ENCODE results near the gene ANOS1. TPM values are rescaled to one million over a fixed set of nuclear protein-coding genes. Genes with fewer than 3 reads are reported as not detected.
"Not testable (repeated sequence)": the region's sequence is repeated elsewhere in the genome, so short reads cannot be mapped to it uniquely, and the experiment has no call there.

The ANOS1 gene
- total RNA-seq: 0.08 TPM in 2 replicates
- long read RNA-seq: 0 reads

- peaks cover 41% of the 10 kb centered on the region for H3K27me3 Mint-ChIP-seq (ENCODE audit: unreplicated experiment)
- no peak within 1 kb of the TSS for H3K27ac Mint-ChIP-seq (ENCODE audit: unreplicated experiment)
Observed at GRCh38 chrX:8731559-8732395, at the start of gene ANOS1. TSS of gene ANOS1 (minus strand) at chrX:8732137. CDS start at chrX:8732036, 101 bp downstream.

GRCh38 chrX:8773117-8773516 lies 41.2 kb upstream of the ANOS1 start:
- H3K27me3 Mint-ChIP-seq (ENCODE audit: unreplicated experiment): peaks cover 16% of the 10 kb centered on the region
- H3K4me1 Mint-ChIP-seq (ENCODE audit: unreplicated experiment): no peaks in the 10 kb centered on the region
- no peaks in the 10 kb centered on the region for H3K36me3 Mint-ChIP-seq (ENCODE audit: unreplicated experiment)
- no peak for TF ChIP-seq CTCF (IDR thresholded peaks at IDR 0.05)
- H3K27ac Mint-ChIP-seq (ENCODE audit: unreplicated experiment): no peak overlapping the region
- no peak overlapping the region for H3K4me3 Mint-ChIP-seq (ENCODE audit: unreplicated experiment)
- no peaks in the 10 kb centered on the region for H3K9me3 Mint-ChIP-seq (ENCODE audit: unreplicated experiment)
- no peak for DNase-seq (ENCODE audit: extremely low spot score, unreplicated experiment)

More at GRCh38 chrX:8731559-8732395, at the start of gene ANOS1:
- no peak for DNase-seq (ENCODE audit: extremely low spot score, unreplicated experiment)
- Mint-ChIP-seq H3K36me3 (ENCODE audit: unreplicated experiment) (no peaks in the 10 kb centered on the region), H3K4me1 (ENCODE audit: unreplicated experiment) (peaks cover 3% of the 10 kb centered on the region), H3K4me3 (ENCODE audit: unreplicated experiment) (peak within 1 kb of the TSS; percentile 48), H3K9me3 (ENCODE audit: unreplicated experiment) (no peaks in the 10 kb centered on the region)
- no peak for TF ChIP-seq CTCF (IDR thresholded peaks at IDR 0.05)

GRCh38 chrX:8760021-8760420 lies 28.1 kb upstream of the ANOS1 start:
- H3K27me3 Mint-ChIP-seq (ENCODE audit: unreplicated experiment): peaks cover 2% of the 10 kb centered on the region
- TF ChIP-seq CTCF (IDR thresholded peaks at IDR 0.05): no peak
- no peaks in the 10 kb centered on the region for H3K9me3 Mint-ChIP-seq (ENCODE audit: unreplicated experiment)
- H3K27ac Mint-ChIP-seq (ENCODE audit: unreplicated experiment): no peak overlapping the region
- H3K36me3 Mint-ChIP-seq (ENCODE audit: unreplicated experiment): no peaks in the 10 kb centered on the region
- no peak overlapping the region for H3K4me3 Mint-ChIP-seq (ENCODE audit: unreplicated experiment)
- no peaks in the 10 kb centered on the region for H3K4me1 Mint-ChIP-seq (ENCODE audit: unreplicated experiment)
- DNase-seq (ENCODE audit: extremely low spot score, unreplicated experiment): no peak

GRCh38 chrX:8758706-8759105 lies 26.8 kb upstream of the ANOS1 start:
- H3K27ac Mint-ChIP-seq (ENCODE audit: unreplicated experiment); H3K9me3 Mint-ChIP-seq (ENCODE audit: unreplicated experiment); H3K4me1 Mint-ChIP-seq (ENCODE audit: unreplicated experiment); H3K27me3 Mint-ChIP-seq (ENCODE audit: unreplicated experiment); DNase-seq (ENCODE audit: extremely low spot score, unreplicated experiment); H3K4me3 Mint-ChIP-seq (ENCODE audit: unreplicated experiment); H3K36me3 Mint-ChIP-seq (ENCODE audit: unreplicated experiment): not testable (repeated sequence)

GRCh38 chrX:8757609-8758389 lies 25.9 kb upstream of the ANOS1 start:
- H3K9me3 Mint-ChIP-seq (ENCODE audit: unreplicated experiment); H3K27ac Mint-ChIP-seq (ENCODE audit: unreplicated experiment); H3K36me3 Mint-ChIP-seq (ENCODE audit: unreplicated experiment); H3K4me3 Mint-ChIP-seq (ENCODE audit: unreplicated experiment); DNase-seq (ENCODE audit: extremely low spot score, unreplicated experiment); H3K4me1 Mint-ChIP-seq (ENCODE audit: unreplicated experiment); H3K27me3 Mint-ChIP-seq (ENCODE audit: unreplicated experiment): not testable (repeated sequence)

GRCh38 chrX:8755813-8756212 lies 23.9 kb upstream of the ANOS1 start:
- Mint-ChIP-seq H3K4me1 (ENCODE audit: unreplicated experiment) (no peaks in the 10 kb centered on the region), H3K36me3 (ENCODE audit: unreplicated experiment) (no peaks in the 10 kb centered on the region), H3K27ac (ENCODE audit: unreplicated experiment) (no peak overlapping the region), H3K9me3 (ENCODE audit: unreplicated experiment) (no peaks in the 10 kb centered on the region), H3K4me3 (ENCODE audit: unreplicated experiment) (no peak overlapping the region), H3K27me3 (ENCODE audit: unreplicated experiment) (no peaks in the 10 kb centered on the region)
- DNase-seq (ENCODE audit: extremely low spot score, unreplicated experiment): no peak
- no peak for TF ChIP-seq CTCF (IDR thresholded peaks at IDR 0.05)
